Stimulated activated CD4-positive, alpha-beta T cell treated with anti-CD3 and anti-CD28 coated beads, TNF-alpha, amount 100 ng/mL, for 24 hours (primary cell): ENCODE measurements around the gene GPR161.

Experiments
- DNase-seq, 3 experiments: peaks; one replicate each; pipeline ENCODE4 v3.0.0-alpha.2; 2020; ENCODE audit warnings: low read depth in 3 of 3

Gene GPR161

DNA sequence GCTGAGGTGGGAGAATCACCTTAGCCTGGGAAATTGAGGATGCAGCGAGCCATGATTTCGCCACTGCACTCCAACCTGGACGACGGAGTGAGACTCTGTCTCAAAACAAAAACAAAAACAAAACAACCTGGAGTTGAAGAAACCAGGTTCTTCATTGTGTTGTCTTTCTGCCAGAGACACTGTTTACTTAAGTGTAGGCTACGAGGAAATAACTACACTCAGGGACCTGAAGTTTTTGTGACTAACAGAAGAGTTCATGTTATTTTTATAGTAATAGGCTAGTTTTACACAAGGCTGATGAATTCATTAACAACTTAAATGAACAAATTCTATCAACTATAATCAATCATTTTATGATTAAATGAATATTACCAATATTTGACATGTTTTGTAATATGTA, 101.4 kb downstream of the GPR161 start:
- DNase-seq = no peak

DNA sequence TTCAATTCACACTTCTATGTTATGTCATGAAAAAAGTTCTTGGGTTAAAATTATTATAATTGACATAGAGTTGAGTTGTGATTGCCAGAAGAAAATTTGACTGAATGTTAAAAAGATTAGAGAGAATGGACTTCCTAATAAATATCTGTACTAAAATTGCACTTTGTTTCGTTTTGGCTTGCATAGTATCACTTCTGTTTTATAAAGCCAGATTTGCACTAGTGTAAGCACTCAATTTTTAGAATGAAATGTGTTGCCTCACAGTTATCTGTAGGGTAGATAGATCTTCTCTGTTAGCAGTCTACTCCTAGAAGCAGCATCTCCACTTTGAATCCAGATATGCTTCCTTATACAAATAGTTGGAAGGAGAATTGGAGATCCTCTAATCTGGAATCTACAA, 104.7 kb downstream of the GPR161 start:
- DNase-seq = no peak

DNA sequence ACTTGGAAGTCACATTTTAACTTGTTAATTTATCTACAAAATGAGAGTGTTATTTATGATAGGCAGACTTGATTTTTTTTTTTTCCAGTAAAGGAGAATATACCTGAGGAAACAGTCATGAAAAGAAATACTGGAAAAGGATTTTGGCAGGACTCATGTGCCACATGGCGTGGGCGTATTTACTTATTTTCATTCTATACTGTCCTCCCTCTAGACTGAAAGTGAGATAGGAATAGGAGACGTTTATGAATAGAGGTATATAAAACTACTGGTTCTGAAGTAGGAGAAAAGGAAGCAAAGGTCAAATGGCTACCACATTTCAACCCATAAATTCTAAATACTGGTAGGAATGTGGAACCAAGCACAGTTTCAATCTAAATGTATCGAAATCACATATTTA, 105.1 kb downstream of the GPR161 start:
- no peak for DNase-seq

DNA sequence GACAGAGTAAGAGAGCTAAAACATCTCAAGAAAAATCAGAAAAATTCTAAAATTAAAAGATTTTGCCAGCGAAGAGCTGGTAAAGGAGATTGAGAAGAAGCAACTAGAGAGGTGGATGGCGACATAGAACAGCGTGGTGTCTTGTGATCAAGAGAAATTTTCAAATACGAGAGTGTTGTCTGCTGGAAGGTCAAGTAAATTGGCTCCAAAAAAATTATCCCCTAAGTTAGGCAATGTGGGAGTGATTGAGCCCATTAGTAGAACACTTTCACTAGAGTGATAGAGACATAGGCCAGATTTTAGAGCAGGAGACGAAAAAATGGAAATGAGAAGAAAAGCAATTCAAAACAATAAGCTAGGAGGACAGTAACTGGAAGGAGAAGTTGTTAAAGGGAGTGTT, 105.5 kb downstream of the GPR161 start:
- no peak for DNase-seq
